ENCODE data around the gene POLD2. TPM values are rescaled to one million over a fixed set of nuclear protein-coding genes. Genes with fewer than 3 reads are reported as not detected.

Gene POLD2
- total RNA-seq, 4 donors from 2014 or later: 19.7 to 45.6 (median 21.0) TPM

GRCh38 chr7:44117801-44118429, 5.4 kb downstream of the POLD2 start:
- TF ChIP-seq, protein P1, sequence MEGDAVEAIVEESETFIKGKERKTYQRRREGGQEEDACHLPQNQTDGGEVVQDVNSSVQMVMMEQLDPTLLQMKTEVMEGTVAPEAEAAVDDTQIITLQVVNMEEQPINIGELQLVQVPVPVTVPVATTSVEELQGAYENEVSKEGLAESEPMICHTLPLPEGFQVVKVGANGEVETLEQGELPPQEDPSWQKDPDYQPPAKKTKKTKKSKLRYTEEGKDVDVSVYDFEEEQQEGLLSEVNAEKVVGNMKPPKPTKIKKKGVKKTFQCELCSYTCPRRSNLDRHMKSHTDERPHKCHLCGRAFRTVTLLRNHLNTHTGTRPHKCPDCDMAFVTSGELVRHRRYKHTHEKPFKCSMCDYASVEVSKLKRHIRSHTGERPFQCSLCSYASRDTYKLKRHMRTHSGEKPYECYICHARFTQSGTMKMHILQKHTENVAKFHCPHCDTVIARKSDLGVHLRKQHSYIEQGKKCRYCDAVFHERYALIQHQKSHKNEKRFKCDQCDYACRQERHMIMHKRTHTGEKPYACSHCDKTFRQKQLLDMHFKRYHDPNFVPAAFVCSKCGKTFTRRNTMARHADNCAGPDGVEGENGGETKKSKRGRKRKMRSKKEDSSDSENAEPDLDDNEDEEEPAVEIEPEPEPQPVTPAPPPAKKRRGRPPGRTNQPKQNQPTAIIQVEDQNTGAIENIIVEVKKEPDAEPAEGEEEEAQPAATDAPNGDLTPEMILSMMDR (IDR thresholded peaks at IDR 0.05; ENCODE audit: low read depth): no peak

- TF ChIP-seq, protein P1 (IDR thresholded peaks at IDR 0.05; ENCODE audit: low read depth): no peak
Measured at GRCh38 chr7:44116789-44117666, 6.3 kb downstream of the POLD2 start.

DNA sequence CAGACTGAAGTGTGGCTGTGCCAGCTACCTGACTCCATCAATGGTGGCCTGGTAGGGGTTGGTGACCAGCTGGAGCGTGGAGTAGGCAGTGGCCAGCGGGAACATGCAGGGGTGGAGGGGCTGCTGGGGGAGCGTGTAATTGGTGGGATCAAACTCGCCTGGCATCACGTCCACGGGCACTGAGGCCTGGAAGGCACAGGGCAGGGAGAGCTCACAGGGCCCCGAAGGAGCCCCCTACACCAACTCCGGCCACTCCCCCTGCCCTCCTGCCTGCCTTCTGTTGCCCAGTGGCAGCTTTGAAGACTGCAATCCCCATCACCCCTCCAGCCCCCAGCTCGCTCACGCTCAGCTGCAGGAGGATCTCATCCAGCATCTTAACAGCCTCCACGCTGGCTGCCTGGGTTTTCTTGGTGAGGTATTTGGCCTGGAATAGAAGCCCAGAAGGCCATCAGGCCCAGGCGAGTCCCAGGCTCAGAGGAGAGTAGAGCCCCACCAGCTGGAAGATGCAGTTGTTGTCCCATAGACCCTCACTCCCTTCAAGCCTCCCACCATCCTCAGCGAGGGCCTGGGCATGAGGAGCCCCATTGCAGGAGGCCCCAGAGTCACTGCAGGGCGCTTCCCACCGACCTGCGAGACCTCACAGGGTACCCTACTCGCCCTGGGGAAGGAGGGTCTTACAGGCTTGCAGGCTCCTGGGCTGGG, 7.1 kb downstream of the POLD2 start:
- TF ChIP-seq, protein P1 (IDR thresholded peaks at IDR 0.05; ENCODE audit: low read depth): no peak

DNA sequence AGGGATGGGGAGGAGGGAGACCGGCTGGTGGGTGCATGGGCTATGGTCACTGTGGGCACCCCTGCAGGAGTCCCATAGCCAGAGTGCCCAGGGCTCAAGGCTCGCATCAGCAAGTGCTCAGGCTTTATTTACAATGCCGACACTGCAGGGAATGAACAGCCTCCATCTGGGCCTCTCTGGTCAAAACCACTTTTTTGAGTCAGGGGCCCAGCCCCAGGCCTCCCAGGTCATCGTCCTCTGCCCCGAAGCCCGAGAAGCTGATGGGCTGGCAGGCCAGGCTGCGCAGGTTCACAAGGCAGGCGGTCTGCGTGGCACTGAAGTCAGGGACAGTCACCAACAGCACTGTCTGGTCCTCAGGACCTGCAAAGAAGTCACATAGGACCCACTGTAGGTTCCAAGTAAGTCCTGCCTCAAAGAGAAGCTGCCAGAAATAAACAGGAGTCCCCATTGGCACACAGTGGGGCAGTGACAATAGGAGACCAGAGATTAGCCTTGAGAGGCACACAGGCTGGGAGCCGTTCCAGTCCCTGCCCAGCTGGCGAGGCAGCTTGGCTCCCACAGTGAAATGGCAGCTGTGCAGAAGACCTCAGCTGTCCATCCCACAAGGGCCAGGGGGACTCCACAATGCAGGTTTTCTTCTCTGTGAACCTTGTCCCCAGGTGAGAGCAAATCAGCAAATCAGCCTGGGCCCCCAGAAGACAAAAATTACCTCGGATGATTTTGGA, 8.6 kb downstream of the POLD2 start:
- TF ChIP-seq, protein P1 (IDR thresholded peaks at IDR 0.05; ENCODE audit: low read depth): no peak

DNA sequence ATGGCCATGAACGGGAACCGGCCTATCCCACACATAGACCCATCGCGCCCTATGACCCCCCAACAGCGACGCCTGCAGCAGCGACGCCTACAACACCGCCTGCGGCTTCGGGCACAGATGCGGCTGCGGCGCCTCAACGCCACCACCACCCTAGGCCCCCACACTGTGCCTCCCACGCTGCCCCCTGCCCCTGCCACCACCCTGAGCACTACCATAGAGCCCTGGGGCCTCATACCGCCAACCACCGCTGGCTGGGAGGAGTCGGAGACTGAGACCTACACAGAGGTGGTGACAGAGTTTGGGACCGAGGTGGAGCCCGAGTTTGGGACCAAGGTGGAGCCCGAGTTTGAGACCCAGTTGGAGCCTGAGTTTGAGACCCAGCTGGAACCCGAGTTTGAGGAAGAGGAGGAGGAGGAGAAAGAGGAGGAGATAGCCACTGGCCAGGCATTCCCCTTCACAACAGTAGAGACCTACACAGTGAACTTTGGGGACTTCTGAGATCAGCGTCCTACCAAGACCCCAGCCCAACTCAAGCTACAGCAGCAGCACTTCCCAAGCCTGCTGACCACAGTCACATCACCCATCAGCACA, 9.5 kb downstream of the POLD2 start:
- TF ChIP-seq, protein P1 (IDR thresholded peaks at IDR 0.05; ENCODE audit: low read depth): no peak

DNA sequence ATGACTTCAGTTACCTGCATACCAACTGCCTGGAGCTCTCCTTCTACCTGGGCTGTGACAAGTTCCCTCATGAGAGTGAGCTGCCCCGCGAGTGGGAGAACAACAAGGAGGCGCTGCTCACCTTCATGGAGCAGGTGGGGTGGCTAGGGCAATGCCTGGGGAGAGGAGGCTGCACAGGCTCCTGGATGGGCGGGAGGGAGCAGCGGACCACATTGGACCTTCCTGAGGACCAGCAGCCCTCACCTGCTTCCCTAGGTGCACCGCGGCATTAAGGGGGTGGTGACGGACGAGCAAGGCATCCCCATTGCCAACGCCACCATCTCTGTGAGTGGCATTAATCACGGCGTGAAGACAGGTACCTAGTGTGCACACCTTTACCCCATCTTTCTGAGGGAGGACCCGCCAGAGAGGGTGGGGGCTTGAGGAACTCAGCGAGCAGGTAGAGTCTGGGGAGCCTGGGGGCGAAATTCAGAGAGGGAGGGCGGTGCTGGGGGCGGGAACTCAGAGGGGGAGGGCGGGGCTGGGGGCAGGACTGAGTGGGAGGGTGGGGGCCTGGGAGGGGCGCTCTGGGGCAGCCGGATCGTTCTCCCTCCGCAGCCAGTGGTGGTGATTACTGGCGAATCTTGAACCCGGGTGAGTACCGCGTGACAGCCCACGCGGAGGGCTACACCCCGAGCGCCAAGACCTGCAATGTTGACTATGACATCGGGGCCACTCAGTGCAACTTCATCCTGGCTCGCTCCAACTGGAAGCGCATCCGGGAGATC, 10.2 kb downstream of the POLD2 start:
- TF ChIP-seq, protein P1 (IDR thresholded peaks at IDR 0.05; ENCODE audit: low read depth): no peak
